BLaER1 treated with 17β-estradiol and CSF1 and Interleukin-3, amounts not matched to agents 10 nM and 100 nM (cell line): ENCODE results near the gene GRK5.

Experiments
- H3K27ac ChIP-seq, 11 experiments: shearing (Covaris generic); formaldehyde crosslinking; 2 replicates each; pipeline ENCODE4 v1.8.1; 2022
- H3K27me3 ChIP-seq, 11 experiments: shearing (Covaris generic); formaldehyde crosslinking; 2 replicates each; pipeline ENCODE4 v1.8.1; 2022
- H3K36me3 ChIP-seq, 11 experiments: shearing (Covaris generic); formaldehyde crosslinking; 2 replicates each; pipeline ENCODE4 v1.8.1; 2022
- H3K4me1 ChIP-seq, 10 experiments: shearing (Covaris generic); formaldehyde crosslinking; 2 replicates each; pipeline ENCODE4 v1.8.1; 2022
- H3K4me2 ChIP-seq, 11 experiments: shearing (Covaris generic); formaldehyde crosslinking; 2 replicates each; pipeline ENCODE4 v1.8.1; 2022
- H3K4me3 ChIP-seq, 10 experiments: shearing (Covaris generic); formaldehyde crosslinking; 2 replicates each; pipeline ENCODE4 v1.8.1; 2022
- H3K9ac ChIP-seq, 11 experiments: shearing (Covaris generic); formaldehyde crosslinking; 2 replicates each; pipeline ENCODE4 v1.8.1; 2022
- H3K9me3 ChIP-seq, 11 experiments: shearing (Covaris generic); formaldehyde crosslinking; replicated peaks in 1 of 11; 2 replicates each; pipeline ENCODE4 v1.8.1; 2022
- H4K20me1 ChIP-seq, 11 experiments: shearing (Covaris generic); formaldehyde crosslinking; 2 replicates each; pipeline ENCODE4 v1.8.1; 2022
- Cebpa-rat ChIP-seq, 11 experiments: shearing (Covaris generic); IDR thresholded peaks; 2 replicates each; pipeline ENCODE4 v1.8.1; 2022

GRK5 gene

DNA sequence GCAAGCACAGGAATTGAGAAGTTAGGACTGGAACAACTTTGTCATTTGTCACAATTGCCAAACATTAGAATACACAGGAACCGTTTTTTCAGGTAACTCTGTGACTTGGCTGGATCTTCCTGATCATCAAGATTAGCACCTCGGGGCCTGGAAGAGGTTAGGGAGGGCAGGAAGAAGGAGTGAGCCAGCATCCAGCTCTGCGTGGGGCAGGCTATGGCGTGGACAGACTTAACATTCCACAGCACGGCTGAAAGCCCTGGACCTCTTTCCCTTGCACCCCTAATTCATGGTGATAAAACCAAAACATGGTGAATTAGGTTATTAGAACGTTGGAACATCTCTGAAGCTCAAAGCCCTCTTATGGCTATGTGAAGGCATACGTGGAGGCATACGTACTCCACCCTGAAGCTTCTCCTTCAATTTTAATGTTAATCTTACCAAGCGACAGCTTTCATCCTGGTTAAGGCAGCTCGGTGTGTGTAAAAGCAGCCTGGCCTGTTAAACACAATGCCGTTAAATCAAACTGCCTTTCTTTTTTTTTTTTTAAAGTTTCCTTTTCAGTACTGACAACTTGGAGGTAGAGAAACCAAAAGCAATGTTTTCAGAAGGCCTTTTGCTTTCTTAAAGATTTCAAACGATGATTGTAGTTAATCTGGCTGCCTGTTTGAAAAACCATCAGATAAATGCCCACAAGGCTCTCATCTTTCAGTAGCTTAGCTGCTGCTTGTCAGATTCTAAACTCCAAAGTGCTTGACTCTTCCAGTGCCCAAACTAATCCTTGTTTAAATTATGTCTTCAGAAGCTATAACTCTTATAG, 4.5 kb downstream of the GRK5 start:
- Histone ChIP-seq H3K4me1 (peaks cover 20 to 34% (median 27%) of the 10 kb centered on the region in 10 experiments), H3K9ac (no peak overlapping the region), H4K20me1 (peaks cover 0 to 17% (median 14%) of the 10 kb centered on the region in 11 experiments; a peak in 9 of 22 replicates), H3K36me3 (no peaks in the 10 kb centered on the region), H3K27me3 (peaks cover 46 to 57% (median 55%) of the 10 kb centered on the region in 11 experiments), H3K27ac (no peak overlapping the region), H3K4me2 (no peak overlapping the region), H3K4me3 (no peak overlapping the region), H3K9me3 (no peaks in the 10 kb centered on the region)
- TF ChIP-seq Cebpa-rat (IDR thresholded peaks at IDR 0.05), result no peak

DNA sequence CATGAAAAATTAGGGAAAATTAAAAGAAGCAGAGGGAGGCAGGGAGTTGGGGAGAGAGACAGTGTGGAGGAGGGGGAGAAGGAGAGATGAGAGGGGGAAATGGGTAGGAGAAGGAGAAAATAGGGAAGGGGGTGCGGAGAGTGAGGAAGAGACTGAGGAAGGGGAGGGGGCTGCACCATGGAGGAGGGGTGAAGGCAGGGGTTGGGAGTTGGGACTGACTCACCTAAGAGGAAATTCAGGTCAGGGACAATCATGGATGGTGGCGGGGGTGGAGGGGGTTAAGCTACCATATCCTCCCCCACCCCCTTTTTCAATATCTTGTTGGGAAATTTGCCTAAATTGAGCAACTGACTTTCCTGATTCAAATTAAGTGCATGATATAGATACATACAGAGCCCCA, 8.0 kb downstream of the GRK5 start:
- H3K9me3 ChIP-seq, result no peaks in the 10 kb centered on the region
- no peak overlapping the region for H3K27ac ChIP-seq
- no peak overlapping the region for H3K4me3 ChIP-seq
- no peak for TF ChIP-seq Cebpa-rat (IDR thresholded peaks at IDR 0.05)
- H3K27me3 ChIP-seq, result peaks cover 24 to 29% (median 27%) of the 10 kb centered on the region in 11 experiments
- H3K36me3 ChIP-seq, result no peaks in the 10 kb centered on the region
- H4K20me1 ChIP-seq, result no peaks in the 10 kb centered on the region; a peak in 1 of 22 replicates
- H3K9ac ChIP-seq, result no peak overlapping the region
- peaks cover 5 to 13% (median 10%) of the 10 kb centered on the region in 10 experiments; a peak in 15 of 20 replicates for H3K4me1 ChIP-seq
- H3K4me2 ChIP-seq, result no peak overlapping the region

DNA sequence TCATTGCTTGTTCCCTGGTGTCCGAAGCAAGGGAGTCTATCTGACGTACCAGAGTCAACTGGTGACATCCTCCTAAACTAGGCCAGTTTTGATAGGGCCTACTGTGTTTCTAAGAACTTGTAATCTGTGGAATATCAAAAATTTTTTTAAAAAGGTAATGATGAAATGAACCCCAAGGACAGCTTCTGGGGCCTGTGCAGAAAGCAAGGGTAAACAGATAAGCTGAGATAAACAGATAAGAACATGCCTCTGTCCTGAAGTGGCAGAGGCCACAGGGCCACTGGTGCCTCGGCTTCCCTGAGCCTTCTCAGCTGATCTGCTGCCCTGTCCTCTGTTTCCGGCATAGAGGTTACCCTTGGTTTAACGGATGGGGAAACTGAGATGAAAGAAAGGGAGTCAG, 8.8 kb downstream of the GRK5 start:
- Histone ChIP-seq H4K20me1 (no peaks in the 10 kb centered on the region; a peak in 1 of 22 replicates), H3K4me2 (no peak overlapping the region), H3K4me1 (peaks cover 5 to 13% (median 10%) of the 10 kb centered on the region in 10 experiments; a peak in 15 of 20 replicates), H3K9ac (no peak overlapping the region), H3K4me3 (no peak overlapping the region), H3K27me3 (peaks cover 17 to 21% (median 20%) of the 10 kb centered on the region in 11 experiments), H3K27ac (no peak overlapping the region), H3K36me3 (no peaks in the 10 kb centered on the region), H3K9me3 (no peaks in the 10 kb centered on the region)
- no peak for TF ChIP-seq Cebpa-rat (IDR thresholded peaks at IDR 0.05)

DNA sequence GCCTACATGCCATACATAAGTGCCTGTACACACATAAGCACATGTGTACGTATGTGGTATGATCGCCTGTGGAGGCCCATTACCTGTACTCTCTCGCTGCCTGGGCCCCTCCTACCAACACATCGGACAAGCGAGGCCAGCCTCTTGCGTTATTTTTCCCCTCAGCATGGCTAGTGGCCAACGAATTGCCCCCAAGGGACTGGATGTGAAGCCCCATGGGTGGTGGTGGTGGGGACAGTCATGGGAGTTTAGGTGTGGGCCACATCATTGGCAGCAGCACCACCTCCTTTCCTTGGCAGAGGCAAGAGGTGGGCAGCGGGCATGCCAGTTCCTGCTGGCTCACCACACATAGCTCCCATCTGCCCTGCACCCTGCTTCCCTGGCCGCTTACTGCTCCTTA, 10.0 kb downstream of the GRK5 start:
- peaks cover 5 to 13% (median 10%) of the 10 kb centered on the region in 10 experiments; a peak in 15 of 20 replicates for H3K4me1 ChIP-seq
- no peak for TF ChIP-seq Cebpa-rat (IDR thresholded peaks at IDR 0.05)

DNA sequence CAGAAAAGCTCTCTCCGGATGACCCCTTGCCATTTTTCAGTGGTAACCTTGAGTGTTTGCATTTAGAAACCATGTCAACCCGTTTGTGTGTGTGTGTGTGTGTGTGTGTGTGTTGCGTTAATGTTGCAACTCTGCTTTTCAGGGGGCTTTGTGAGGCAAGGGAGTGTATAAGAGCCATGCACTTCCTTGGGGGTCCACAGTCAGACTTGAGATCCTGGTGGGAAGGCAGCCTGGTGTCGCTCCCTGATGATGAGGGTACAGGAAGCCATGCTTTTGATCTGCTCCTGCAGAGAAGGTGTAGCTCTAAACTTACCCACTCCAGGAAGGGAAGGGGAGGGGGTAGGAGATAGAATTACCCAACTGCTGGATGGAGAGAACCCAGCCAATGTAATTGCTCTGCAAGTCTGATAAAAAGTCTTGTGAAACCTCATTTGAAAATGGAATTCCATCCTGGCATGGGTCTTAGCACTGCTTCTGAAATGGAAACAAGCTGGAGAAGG, 10.7 kb downstream of the GRK5 start:
- no peak for TF ChIP-seq Cebpa-rat (IDR thresholded peaks at IDR 0.05)
- Histone ChIP-seq H3K9ac (no peak overlapping the region), H3K4me2 (no peak overlapping the region), H3K36me3 (no peaks in the 10 kb centered on the region), H3K27ac (no peak overlapping the region), H3K4me3 (no peak overlapping the region), H3K27me3 (peaks cover 0 to 2% (median under 1%) of the 10 kb centered on the region in 11 experiments; a peak in 12 of 22 replicates), H4K20me1 (peaks cover 0 to 9% (median 0%) of the 10 kb centered on the region in 11 experiments; a peak in 1 of 22 replicates), H3K9me3 (no peaks in the 10 kb centered on the region), H3K4me1 (peaks cover 5 to 11% (median 9%) of the 10 kb centered on the region in 10 experiments; a peak in 15 of 20 replicates)

More for the DNA sequence above, 10.0 kb downstream of the GRK5 start:
- Histone ChIP-seq H3K36me3 (no peaks in the 10 kb centered on the region), H3K27ac (no peak overlapping the region), H3K4me3 (no peak overlapping the region), H3K9me3 (no peaks in the 10 kb centered on the region), H4K20me1 (0 out of 22 replicates have a peak, but pooled peaks cover 0 to 4% (median 0%) of the 10 kb centered on the region in 11 experiments), H3K4me2 (no peak overlapping the region), H3K27me3 (peaks cover 4 to 8% (median 7%) of the 10 kb centered on the region in 11 experiments), H3K9ac (no peak overlapping the region)

DNA sequence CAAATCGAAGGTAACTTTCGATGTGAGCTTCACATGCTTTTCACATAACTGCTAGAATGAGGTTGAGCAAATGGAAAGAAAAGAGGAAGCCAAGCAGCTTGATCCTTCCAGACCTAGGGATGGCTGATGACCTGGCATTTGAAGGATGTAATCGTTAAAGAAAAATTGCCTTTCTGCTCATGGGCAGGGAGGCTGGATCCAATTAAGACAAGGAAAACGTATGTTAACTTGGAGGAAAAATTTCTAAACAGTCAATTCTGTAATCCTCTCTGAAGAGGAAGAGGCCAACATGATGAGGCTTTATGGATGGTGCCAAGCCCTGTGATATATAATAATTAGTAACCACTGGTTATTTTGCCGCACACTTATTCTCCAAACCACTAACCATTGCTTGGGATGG, 12.5 kb downstream of the GRK5 start:
- Histone ChIP-seq H3K4me2 (no peak overlapping the region), H3K9me3 (no peaks in the 10 kb centered on the region), H3K4me1 (no peaks in the 10 kb centered on the region), H3K4me3 (no peak overlapping the region), H4K20me1 (peaks cover 0 to 9% (median 0%) of the 10 kb centered on the region in 11 experiments; a peak in 1 of 22 replicates), H3K9ac (no peak overlapping the region), H3K27me3 (no peaks in the 10 kb centered on the region), H3K27ac (no peak overlapping the region), H3K36me3 (no peaks in the 10 kb centered on the region)
- TF ChIP-seq Cebpa-rat (IDR thresholded peaks at IDR 0.05), result no peak

DNA sequence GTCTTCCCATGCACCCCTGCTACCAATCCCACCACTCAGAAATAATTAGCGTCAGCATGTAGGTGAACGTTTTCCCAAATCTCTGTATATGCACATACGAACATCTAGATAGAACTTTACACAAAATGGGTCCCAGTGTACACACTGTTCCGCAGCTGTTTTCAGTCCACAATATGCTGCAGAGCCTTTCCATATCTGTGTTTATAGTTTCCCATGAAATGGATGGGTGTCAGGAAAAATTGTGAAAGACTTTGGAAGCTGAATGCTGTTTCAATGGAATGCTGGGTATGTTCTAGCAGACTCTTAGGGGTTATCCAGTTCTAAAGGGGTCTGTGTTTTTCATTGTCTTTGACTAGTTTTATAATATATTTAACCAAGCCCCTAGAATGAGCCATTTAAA, 13.8 kb downstream of the GRK5 start:
- peaks cover 0 to 9% (median 0%) of the 10 kb centered on the region in 11 experiments; a peak in 1 of 22 replicates for H4K20me1 ChIP-seq
- H3K4me3 ChIP-seq, result no peak overlapping the region
- no peaks in the 10 kb centered on the region for H3K27me3 ChIP-seq
- no peaks in the 10 kb centered on the region for H3K9me3 ChIP-seq
- TF ChIP-seq Cebpa-rat (IDR thresholded peaks at IDR 0.05), result no peak
- no peak overlapping the region for H3K27ac ChIP-seq
- H3K4me1 ChIP-seq, result no peaks in the 10 kb centered on the region
- H3K36me3 ChIP-seq, result no peaks in the 10 kb centered on the region
- no peak overlapping the region for H3K4me2 ChIP-seq
- H3K9ac ChIP-seq, result no peak overlapping the region

DNA sequence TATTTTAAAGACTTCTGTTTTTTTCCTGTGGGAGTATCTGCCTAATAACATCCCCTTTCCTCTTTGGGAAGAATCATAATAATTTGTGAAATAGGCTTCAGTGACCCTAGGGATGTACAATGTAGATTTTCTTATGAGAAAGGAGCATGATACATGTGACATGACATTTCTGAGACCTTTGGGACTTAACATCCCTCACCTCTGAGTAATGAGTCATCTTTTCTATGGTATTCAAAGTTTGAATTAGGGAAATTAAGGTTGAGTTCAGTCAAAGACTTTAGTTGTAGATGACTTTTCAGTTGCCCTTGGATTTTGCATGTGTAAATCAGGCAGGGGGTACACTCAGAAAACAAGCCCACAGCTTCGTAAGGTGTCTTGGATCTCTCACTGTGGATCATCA, 14.3 kb downstream of the GRK5 start:
- no peak overlapping the region for H3K4me3 ChIP-seq
- no peaks in the 10 kb centered on the region for H3K9me3 ChIP-seq
- H3K27ac ChIP-seq, result no peak overlapping the region
- peaks cover 0 to 3% (median under 1%) of the 10 kb centered on the region in 10 experiments; a peak in 11 of 20 replicates for H3K4me1 ChIP-seq
- no peak for TF ChIP-seq Cebpa-rat (IDR thresholded peaks at IDR 0.05)
- H4K20me1 ChIP-seq, result peaks cover 0 to 9% (median 0%) of the 10 kb centered on the region in 11 experiments; a peak in 1 of 22 replicates
- no peaks in the 10 kb centered on the region for H3K27me3 ChIP-seq
- H3K9ac ChIP-seq, result no peak overlapping the region
- no peak overlapping the region for H3K4me2 ChIP-seq
- H3K36me3 ChIP-seq, result no peaks in the 10 kb centered on the region

DNA sequence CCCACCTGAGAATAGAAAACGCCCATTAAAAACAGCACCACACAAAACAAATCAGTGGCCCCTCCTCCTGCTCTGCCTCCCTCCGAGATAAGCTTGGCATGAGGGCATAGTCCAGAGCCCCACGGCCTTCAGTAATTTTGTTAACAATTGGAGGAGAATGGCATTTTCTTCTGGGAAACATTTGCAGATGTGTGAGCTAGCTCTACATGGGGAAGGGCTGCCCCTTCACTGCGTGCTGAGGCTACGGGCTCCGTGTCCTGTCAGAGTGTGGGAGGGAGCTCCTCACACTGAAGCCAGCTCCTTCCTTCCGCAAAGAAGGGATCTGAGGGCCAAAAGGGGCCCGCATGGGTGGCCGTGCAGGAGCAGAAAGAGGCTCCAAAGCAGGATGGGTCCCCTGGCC, 15.2 kb downstream of the GRK5 start:
- H3K27ac ChIP-seq, result no peak overlapping the region
- no peak for TF ChIP-seq Cebpa-rat (IDR thresholded peaks at IDR 0.05)
- no peak overlapping the region for H3K4me2 ChIP-seq
- H3K9me3 ChIP-seq, result no peaks in the 10 kb centered on the region
- H3K27me3 ChIP-seq, result no peaks in the 10 kb centered on the region
- peaks cover 0 to 10% (median 6%) of the 10 kb centered on the region in 10 experiments; a peak in 11 of 20 replicates for H3K4me1 ChIP-seq
- peaks cover 0 to 9% (median 0%) of the 10 kb centered on the region in 11 experiments; a peak in 1 of 22 replicates for H4K20me1 ChIP-seq
- H3K36me3 ChIP-seq, result no peaks in the 10 kb centered on the region
- no peak overlapping the region for H3K9ac ChIP-seq
- H3K4me3 ChIP-seq, result no peak overlapping the region
